HCT116 (cell line): ENCODE measurements around the gene CMTM8. TPM values are rescaled to one million over a fixed set of nuclear protein-coding genes. Genes with fewer than 3 reads are reported as not detected.

Experiments
- ATAC-seq: fragments of 200-7000 bp; cut with Tn5 transposase; 2 replicates; pipeline ENCODE4 v1.9.1; 2020; ENCODE audit warnings: mild to moderate bottlenecking, moderate library complexity
- BruUV-seq: library from RNA; stranded (reverse); fragments of 400-500 nt; replicated peaks from 2 replicates; lab custom pipeline; 2021; lab: Mats Ljungman, UMichigan
- CTCF ChIA-PET: fragments of 300-600 bp; sonication (Branson Sonifier 250); formaldehyde crosslinking; loops from one replicate; lab custom pipeline; 2021; ENCODE audit warnings: antibody characterized with exemption; lab: Charles Lee
- POLR2A ChIA-PET: fragments of 300-600, 350-600 bp; sonication (Branson Sonifier 250); formaldehyde crosslinking; loops from one replicate; lab custom pipeline; 2021; ENCODE audit warnings: antibody characterized with exemption; lab: Charles Lee
- RAD21 ChIA-PET, 2 experiments: fragments of 300-600 bp; sonication (Branson Sonifier 250); formaldehyde crosslinking; loops; one replicate each; lab custom pipeline; 2023; ENCODE audit warnings: low total read pairs in 2 of 2; ENCODE audit not compliant: uncharacterized antibody in 2 of 2, unreplicated experiment in 2 of 2, low non-redundant PET in 1 of 2; lab: Charles Lee
- DNase-seq: peaks from one replicate; pipeline ENCODE4 v3.0.0-alpha.2; 2010; ENCODE audit warnings: low read depth, low spot score
- H2AFZ ChIP-seq: fragments of 200-600 bp; shearing (Covaris generic), sonication (generic); 2 replicates; pipeline ENCODE4 v1.6.1; 2017; ENCODE audit warnings: low read depth, mixed run types, mixed read lengths, antibody characterized with exemption, low read length; ENCODE audit not compliant: poor library complexity, severe bottlenecking
- H3K27ac ChIP-seq: 2 replicates; pipeline ENCODE4 v1.5.1; 2012; ENCODE audit warnings: low read depth, low read length
- H3K27me3 ChIP-seq: fragments of 200-600 bp; sonication (generic); 2 replicates; pipeline ENCODE4 v1.6.1; 2016; ENCODE audit warnings: mixed run types, low read length, mixed read lengths; ENCODE audit not compliant: insufficient read depth
- H3K36me3 ChIP-seq, 2 experiments: fragments of 200-500 bp in 1 of 2; fragments of 200-600 bp in 1 of 2; sonication (Bioruptor generic) in 1 of 2; sonication (generic) in 1 of 2; 2 replicates each; pipeline versions ENCODE4 v1.5.1 to v1.6.1; 2014 to 2016; ENCODE audit warnings: low read length in 2 of 2, inconsistent platforms in 1 of 2, mixed read lengths in 1 of 2, mixed run types in 1 of 2; ENCODE audit not compliant: insufficient read depth in 2 of 2, control insufficient read depth in 1 of 2
- H3K4me1 ChIP-seq, 2 experiments: fragments of 200-600 bp in 1 of 2; sonication (generic) in 1 of 2; 2 replicates each; pipeline versions ENCODE4 v1.5.1 to v1.6.1; 2012 to 2017; ENCODE audit warnings: low read length in 2 of 2, inconsistent platforms in 1 of 2, mild to moderate bottlenecking in 1 of 2, mixed read lengths in 1 of 2, mixed run types in 1 of 2, moderate library complexity in 1 of 2; ENCODE audit not compliant: insufficient read depth in 2 of 2, control insufficient read depth in 1 of 2
- H3K4me2 ChIP-seq: fragments of 200-600 bp; sonication (generic); 2 replicates; pipeline ENCODE4 v1.6.1; 2017; ENCODE audit warnings: mixed run types, low read length, mixed read lengths
- H3K4me3 ChIP-seq, 2 experiments: fragments of 200-600 bp in 1 of 2; sonication (generic) in 1 of 2; replicated peaks in 1 of 2; 2 replicates each; pipeline ENCODE4 v1.5.1; 2011 to 2016; ENCODE audit warnings: low read length in 2 of 2, control low read depth in 1 of 2, low read depth in 1 of 2, mild to moderate bottlenecking in 1 of 2, mixed read lengths in 1 of 2, mixed run types in 1 of 2
- H3K79me2 ChIP-seq: fragments of 200-600 bp; sonication (generic); 2 replicates; pipeline ENCODE4 v1.6.1; 2017; ENCODE audit warnings: mild to moderate bottlenecking, mixed run types, low read length, moderate library complexity, mixed read lengths; ENCODE audit not compliant: insufficient read depth
- H3K9ac ChIP-seq: fragments of 200-600 bp; sonication (generic); 2 replicates; pipeline ENCODE4 v1.6.1; 2016; ENCODE audit warnings: low read length, mixed read lengths
- H3K9me2 ChIP-seq: fragments of 200-600 bp; sonication (generic), shearing (Covaris generic); 2 replicates; pipeline ENCODE4 v1.6.1; 2017; ENCODE audit warnings: mixed run types, mild to moderate bottlenecking, moderate library complexity; ENCODE audit not compliant: insufficient read depth
- H3K9me3 ChIP-seq, 2 experiments: fragments of 200-500 bp in 1 of 2; fragments of 200-600 bp in 1 of 2; sonication (Bioruptor generic) in 1 of 2; sonication (generic) in 1 of 2; 2 replicates each; pipeline ENCODE4 v1.6.1; 2014 to 2017; ENCODE audit warnings: low read length in 2 of 2, mixed read lengths in 2 of 2, inconsistent platforms in 1 of 2, low read depth in 1 of 2, mild to moderate bottlenecking in 1 of 2, mixed run types in 1 of 2, moderate library complexity in 1 of 2; ENCODE audit not compliant: control insufficient read depth in 1 of 2, insufficient read depth in 1 of 2
- H4K20me1 ChIP-seq: fragments of 200-600 bp; sonication (generic), shearing (Covaris generic); 2 replicates; pipeline ENCODE4 v1.6.1; 2017; ENCODE audit warnings: mixed run types, mild to moderate bottlenecking, moderate library complexity; ENCODE audit not compliant: insufficient read depth
- ATF3 ChIP-seq: IDR thresholded peaks from 2 replicates; pipeline ENCODE4 v1.6.1; 2012
- MAX ChIP-seq: IDR thresholded peaks from 2 replicates; pipeline ENCODE4 v1.6.1; 2012
- REST ChIP-seq: IDR thresholded peaks from 2 replicates; pipeline ENCODE4 v1.6.1; 2012; ENCODE audit warnings: low read depth
- YY1 ChIP-seq: IDR thresholded peaks from 2 replicates; pipeline ENCODE4 v1.6.1; 2011; ENCODE audit warnings: low read length, low read depth, moderate library complexity, mild to moderate bottlenecking; ENCODE audit not compliant: insufficient replicate concordance; ENCODE audit errors: extremely low read depth
- ZFX ChIP-seq: fragments of 450-650 bp; IDR thresholded peaks from 2 replicates; pipeline ENCODE4 v1.6.1; 2017
- intact Hi-C: fragments of 100-400 bp; cut with micrococcal nuclease; formaldehyde crosslinking; loops from 2 replicates; pipeline ENCODE4 v1.10.0; 2022
- total RNA-seq: library from RNA; stranded (reverse); gene quantifications from one replicate; pipeline ENCODE4 v1.2.1, GENCODE V29; 2021; ENCODE audit not compliant: unreplicated experiment

The CMTM8 gene
- total RNA-seq, 1 experiment from 2014 or later: 19.4 TPM

- TF ChIP-seq REST: no peak
- TF ChIP-seq, all 23 proteins: peak for 0
These were observed 175.5 kb downstream of the CMTM8 start (continued) for GRCh38 chr3:32413845-32414521.

GRCh38 chr3:32414522-32415202 lies 176.2 kb downstream of the CMTM8 start:
- Histone ChIP-seq H3K9ac (no peak overlapping the region), H3K4me3 (no peak overlapping the region), H3K4me2 (no peak overlapping the region)
- DNase-seq: no peak
- BruUV-seq: no TSS peak
- ChIA-PET CTCF (no interaction called here), POLR2A (interaction anchor here (1.1 kb wide), 1 partner anchor 23 kb away, joined by 3 read pairs; the partner anchor contains the start of gene CMTM7)
- TF ChIP-seq ATF3 (no peak), YY1 (no peak), ZFX (no peak), MAX (no peak)
- TF ChIP-seq, all 23 proteins: peak for 0
- intact Hi-C loops: no loop called here
- Histone ChIP-seq H3K27ac (no peak overlapping the region), H3K27me3 (no peaks in the 10 kb centered on the region), H3K36me3 (no peaks in the 10 kb centered on the region; a peak in 1 of 4 replicates), H2AFZ (no peak overlapping the region), H3K79me2 (peaks cover 95% of the 10 kb centered on the region), H4K20me1 (no peaks in the 10 kb centered on the region), H3K9me2 (no peaks in the 10 kb centered on the region), H3K4me1 (peaks cover 32 to 88% of the 10 kb centered on the region in 2 experiments), H3K9me3 (no peaks in the 10 kb centered on the region)
- RAD21 ChIA-PET: no interaction called here
- no peak for ATAC-seq
